Measurements from ENCODE around the gene FBXL12.

GRCh38 chr19:9849791-9850190 is 30.9 kb upstream of the FBXL12 start:
- TF ChIP-seq CTCF (conservative IDR thresholded peaks at IDR 0.05; ENCODE audit: low read depth, low read length) (no peak), EZH2 (IDR thresholded peaks at IDR 0.05; ENCODE audit: borderline replicate concordance, low read depth, low read length, poor library complexity, severe bottlenecking) (no peak)
